Measurements from ENCODE around the gene TRPM8. TPM values are rescaled to one million over a fixed set of nuclear protein-coding genes. Genes with fewer than 3 reads are reported as not detected.

Gene TRPM8
- total RNA-seq, 2 donors from 2014 or later, result not detected

DNA sequence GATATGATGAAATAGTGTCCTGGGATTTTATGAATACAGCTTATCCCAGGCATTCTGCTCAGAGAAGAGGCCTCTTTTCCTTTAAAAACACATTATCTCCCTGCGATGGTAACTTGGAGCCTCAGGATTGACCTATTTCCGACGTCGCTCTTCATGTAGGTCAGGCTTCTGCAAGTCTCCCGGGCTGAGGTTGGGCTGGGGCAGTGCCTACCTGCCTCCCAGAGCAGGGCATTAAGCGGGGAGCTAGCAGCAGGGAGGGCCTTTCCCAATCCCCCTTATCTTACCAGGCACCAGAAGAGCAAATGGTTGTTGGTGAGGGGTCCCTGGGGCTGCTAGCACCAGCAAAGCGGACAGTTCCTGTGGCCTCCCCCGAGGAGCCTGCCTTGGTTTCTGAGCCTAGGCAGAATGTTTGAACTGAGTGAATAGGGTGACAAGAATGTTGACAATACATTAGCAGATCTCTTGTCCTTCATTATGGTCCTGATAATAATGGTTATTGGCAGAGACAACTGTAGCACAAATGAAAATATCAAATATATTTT is 60.2 kb downstream of the TRPM8 start:
- H3K27me3 ChIP-seq, result no peaks in the 10 kb centered on the region
- TF ChIP-seq, protein P1, sequence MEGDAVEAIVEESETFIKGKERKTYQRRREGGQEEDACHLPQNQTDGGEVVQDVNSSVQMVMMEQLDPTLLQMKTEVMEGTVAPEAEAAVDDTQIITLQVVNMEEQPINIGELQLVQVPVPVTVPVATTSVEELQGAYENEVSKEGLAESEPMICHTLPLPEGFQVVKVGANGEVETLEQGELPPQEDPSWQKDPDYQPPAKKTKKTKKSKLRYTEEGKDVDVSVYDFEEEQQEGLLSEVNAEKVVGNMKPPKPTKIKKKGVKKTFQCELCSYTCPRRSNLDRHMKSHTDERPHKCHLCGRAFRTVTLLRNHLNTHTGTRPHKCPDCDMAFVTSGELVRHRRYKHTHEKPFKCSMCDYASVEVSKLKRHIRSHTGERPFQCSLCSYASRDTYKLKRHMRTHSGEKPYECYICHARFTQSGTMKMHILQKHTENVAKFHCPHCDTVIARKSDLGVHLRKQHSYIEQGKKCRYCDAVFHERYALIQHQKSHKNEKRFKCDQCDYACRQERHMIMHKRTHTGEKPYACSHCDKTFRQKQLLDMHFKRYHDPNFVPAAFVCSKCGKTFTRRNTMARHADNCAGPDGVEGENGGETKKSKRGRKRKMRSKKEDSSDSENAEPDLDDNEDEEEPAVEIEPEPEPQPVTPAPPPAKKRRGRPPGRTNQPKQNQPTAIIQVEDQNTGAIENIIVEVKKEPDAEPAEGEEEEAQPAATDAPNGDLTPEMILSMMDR (IDR thresholded peaks at IDR 0.05), result no peak
- H3K9me3 ChIP-seq, result no peaks in the 10 kb centered on the region
- H3K4me3 ChIP-seq, result no peak overlapping the region
- no peaks in the 10 kb centered on the region for H3K4me1 ChIP-seq
- H3K27ac ChIP-seq, result no peak overlapping the region
- no peak for DNase-seq (ENCODE audit: low spot score)
- H3K36me3 ChIP-seq, result no peaks in the 10 kb centered on the region

DNA sequence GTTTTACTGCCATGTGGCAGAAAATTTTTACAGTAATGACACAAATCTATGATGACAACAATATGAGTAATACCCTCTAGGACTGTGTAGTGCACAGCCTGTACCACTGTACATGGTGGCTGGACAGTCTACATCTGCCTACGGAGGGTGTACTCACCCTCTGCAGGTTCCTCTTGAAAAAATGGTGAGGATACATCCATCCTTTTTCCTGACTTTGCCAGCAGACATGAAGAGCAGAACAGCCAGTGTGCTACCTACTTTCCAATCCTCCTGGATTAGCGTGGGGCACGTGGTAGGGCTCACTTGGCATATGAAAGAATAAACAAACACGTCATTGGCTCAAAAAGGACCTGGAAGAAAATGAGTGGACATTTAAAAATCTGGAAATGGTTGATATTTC is 62.6 kb downstream of the TRPM8 start:
- H3K4me3 ChIP-seq, result no peak overlapping the region
- no peaks in the 10 kb centered on the region for H3K4me1 ChIP-seq
- no peaks in the 10 kb centered on the region for H3K36me3 ChIP-seq
- H3K27me3 ChIP-seq, result no peaks in the 10 kb centered on the region
- H3K27ac ChIP-seq, result no peak overlapping the region
- H3K9me3 ChIP-seq, result no peaks in the 10 kb centered on the region
- no peak for DNase-seq (ENCODE audit: low spot score)
- TF ChIP-seq, protein P1 (IDR thresholded peaks at IDR 0.05), result no peak

DNA sequence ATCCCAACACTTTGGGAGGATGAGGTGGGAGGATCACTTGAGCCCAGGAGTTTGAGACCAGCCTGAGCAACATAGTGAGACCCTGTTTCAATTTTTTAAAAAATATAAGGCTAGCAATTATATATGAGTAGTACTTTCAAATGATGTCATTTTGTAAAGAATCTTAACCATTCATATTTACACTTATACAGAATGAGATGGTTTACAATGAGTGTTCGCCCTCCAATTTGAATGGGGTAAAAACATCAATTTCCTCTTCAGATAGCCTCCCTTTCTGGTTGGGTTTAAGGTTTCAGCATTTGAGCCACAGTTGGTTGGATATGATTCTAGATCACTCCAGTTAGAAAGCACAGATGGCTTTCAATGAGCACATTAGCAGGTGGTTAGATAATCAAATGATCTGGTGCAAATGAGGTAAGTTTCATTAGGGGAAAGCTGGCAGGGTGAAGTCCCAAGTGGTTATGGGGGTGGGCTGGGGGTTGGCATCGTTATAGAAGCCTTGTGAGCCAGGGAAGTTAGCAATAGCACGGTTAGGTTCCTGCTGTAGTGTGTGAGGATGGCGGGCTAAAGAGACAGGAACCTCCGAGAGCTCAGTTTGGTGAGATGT is 63.9 kb downstream of the TRPM8 start:
- Histone ChIP-seq H3K4me1 (no peaks in the 10 kb centered on the region), H3K27me3 (no peaks in the 10 kb centered on the region)
- no peak for DNase-seq (ENCODE audit: low spot score)

DNA sequence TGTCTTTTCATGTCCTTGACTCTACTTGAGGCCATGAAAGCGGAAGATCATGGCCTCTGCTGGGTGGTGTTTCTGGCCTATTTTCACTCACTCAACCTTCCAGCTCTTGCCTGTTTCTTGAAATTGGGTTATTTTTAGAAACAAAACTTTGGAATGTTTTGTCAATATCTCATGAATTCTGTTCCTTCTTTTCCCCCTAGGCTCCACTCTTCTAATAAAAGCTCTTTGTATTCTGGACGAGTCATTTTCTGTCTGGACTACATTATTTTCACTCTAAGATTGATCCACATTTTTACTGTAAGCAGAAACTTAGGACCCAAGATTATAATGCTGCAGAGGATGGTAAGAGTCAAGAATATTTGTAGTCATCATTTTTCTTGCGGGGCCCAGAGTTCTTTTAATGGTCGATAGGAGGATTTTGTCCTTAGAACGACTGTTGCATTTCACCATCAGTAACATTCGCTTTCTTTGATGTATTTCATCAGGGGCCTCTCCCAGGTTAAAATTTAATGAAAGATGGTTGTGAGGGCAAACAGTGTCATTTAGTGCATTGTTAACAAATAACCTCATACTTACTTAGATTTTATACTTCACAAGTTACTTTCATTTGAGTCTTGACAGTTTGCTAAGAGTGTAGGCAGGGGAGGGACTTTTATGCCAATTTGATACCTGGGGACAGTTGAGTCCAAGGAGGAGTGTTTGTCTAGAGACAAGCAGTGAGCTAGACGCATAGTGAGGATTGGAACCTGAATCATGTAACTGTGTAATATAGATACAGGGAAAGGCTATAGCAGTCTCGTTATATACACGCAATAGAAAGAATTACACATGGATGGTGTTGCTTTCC is 64.6 kb downstream of the TRPM8 start:
- Histone ChIP-seq H3K27ac (no peak overlapping the region), H3K27me3 (no peaks in the 10 kb centered on the region), H3K4me1 (no peaks in the 10 kb centered on the region), H3K4me3 (no peak overlapping the region), H3K9me3 (no peaks in the 10 kb centered on the region), H3K36me3 (no peaks in the 10 kb centered on the region)
- DNase-seq (ENCODE audit: low spot score), result no peak
- TF ChIP-seq, protein P1 (IDR thresholded peaks at IDR 0.05), result no peak

More for the DNA sequence above, 63.9 kb downstream of the TRPM8 start:
- Histone ChIP-seq H3K27ac (no peak overlapping the region), H3K4me3 (no peak overlapping the region), H3K9me3 (no peaks in the 10 kb centered on the region), H3K36me3 (no peaks in the 10 kb centered on the region)
- TF ChIP-seq, protein P1 (IDR thresholded peaks at IDR 0.05), result no peak

DNA sequence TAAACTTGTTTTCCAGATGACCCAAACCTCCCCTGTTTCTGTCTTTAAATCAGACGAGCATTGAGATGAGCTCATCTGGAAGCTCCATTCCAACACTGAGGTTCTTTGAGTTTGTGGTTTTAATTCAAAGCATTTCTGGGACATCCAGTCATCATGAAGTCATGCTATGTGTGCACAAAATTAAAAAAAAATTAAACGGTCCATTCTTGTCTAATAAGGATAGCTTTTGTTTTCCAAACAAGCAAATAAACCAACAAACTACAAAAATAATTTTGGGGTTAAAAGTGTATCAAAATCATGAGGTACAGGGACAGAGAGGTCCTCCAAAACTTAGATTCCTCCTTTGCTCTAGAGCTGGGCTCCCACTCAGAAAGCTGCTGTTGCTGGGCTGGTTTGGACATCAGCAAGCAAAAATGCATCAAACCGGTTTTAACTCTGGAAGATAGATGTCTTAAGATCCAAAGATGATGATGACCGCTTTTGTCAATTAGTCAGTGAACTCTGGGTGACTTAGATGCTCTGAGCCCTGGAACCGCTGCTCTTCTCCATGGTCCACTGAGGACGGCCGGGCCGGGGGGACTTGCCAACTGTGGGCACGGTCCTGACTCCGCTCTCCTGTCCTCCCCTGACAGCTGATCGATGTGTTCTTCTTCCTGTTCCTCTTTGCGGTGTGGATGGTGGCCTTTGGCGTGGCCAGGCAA is 65.4 kb downstream of the TRPM8 start:
- Histone ChIP-seq H3K9me3 (no peaks in the 10 kb centered on the region), H3K27ac (no peak overlapping the region), H3K36me3 (no peaks in the 10 kb centered on the region), H3K4me1 (no peaks in the 10 kb centered on the region), H3K4me3 (no peak overlapping the region), H3K27me3 (no peaks in the 10 kb centered on the region)
- no peak for DNase-seq (ENCODE audit: low spot score)
- TF ChIP-seq, protein P1 (IDR thresholded peaks at IDR 0.05), result no peak

All from right atrium auricular region (tissue), 2 donors.